ENCODE results near the gene RCC1.
A peak's percentile ranks its signal among the peaks of the same experiment; 100 is the strongest.

The RCC1 gene

DNA sequence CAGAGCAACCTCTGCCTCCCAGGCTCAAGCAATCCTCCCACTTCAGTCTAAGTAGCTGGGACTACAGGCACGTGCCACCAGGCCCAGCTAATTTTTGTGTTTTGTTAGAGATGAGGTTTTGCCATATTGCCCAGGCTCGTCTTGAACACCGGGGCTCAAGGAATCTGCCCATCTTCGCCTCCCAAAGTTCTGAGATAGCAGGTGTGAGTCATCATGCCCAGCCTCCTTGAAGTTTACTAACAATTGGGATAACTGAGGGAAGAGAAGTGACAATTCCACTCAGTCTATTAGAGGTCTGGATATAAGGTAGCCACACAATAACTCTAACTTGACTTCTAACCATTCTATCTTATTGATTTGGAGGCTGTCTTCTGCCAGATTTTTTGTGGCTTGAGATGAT is 6.3 kb upstream of the RCC1 start:
- Histone ChIP-seq H3K27me3 (ENCODE audit: insufficient read depth, low read depth, severe bottlenecking) (no peaks in the 10 kb centered on the region), H3K27ac (no peak overlapping the region), H3K9me3 (ENCODE audit: severe bottlenecking) (no peaks in the 10 kb centered on the region), H3K36me3 (peaks cover 19% of the 10 kb centered on the region), H3K4me3 (ENCODE audit: low read depth, low read length) (no peak overlapping the region)
- no peak for DNase-seq
- TF ChIP-seq, protein P1, sequence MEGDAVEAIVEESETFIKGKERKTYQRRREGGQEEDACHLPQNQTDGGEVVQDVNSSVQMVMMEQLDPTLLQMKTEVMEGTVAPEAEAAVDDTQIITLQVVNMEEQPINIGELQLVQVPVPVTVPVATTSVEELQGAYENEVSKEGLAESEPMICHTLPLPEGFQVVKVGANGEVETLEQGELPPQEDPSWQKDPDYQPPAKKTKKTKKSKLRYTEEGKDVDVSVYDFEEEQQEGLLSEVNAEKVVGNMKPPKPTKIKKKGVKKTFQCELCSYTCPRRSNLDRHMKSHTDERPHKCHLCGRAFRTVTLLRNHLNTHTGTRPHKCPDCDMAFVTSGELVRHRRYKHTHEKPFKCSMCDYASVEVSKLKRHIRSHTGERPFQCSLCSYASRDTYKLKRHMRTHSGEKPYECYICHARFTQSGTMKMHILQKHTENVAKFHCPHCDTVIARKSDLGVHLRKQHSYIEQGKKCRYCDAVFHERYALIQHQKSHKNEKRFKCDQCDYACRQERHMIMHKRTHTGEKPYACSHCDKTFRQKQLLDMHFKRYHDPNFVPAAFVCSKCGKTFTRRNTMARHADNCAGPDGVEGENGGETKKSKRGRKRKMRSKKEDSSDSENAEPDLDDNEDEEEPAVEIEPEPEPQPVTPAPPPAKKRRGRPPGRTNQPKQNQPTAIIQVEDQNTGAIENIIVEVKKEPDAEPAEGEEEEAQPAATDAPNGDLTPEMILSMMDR (IDR thresholded peaks at IDR 0.05; ENCODE audit: low read depth, low read length), result no peak

DNA sequence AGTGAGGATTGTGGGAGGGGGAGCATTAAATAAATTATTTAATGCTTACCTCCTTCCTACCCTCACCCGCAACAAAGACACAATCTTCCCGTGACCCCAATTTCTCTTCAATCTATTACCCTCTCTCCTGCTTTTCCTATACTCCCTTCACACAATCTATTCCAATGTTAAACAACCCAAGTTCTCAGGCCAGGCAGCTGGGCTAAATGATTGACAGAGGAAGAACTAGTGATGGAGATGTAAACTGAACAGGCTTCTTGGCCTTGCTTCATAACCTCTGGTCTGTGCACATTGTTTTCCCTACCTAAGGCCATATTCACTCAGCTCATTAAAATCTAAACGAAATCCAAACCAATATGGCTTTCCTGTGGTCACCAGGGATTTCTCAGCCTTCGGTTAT is 3.9 kb upstream of the RCC1 start:
- no peaks in the 10 kb centered on the region for H3K9me3 ChIP-seq (ENCODE audit: severe bottlenecking)
- DNase-seq, result no peak
- TF ChIP-seq, protein P1 (IDR thresholded peaks at IDR 0.05; ENCODE audit: low read depth, low read length), result no peak
- H3K27me3 ChIP-seq (ENCODE audit: insufficient read depth, low read depth, severe bottlenecking), result no peaks in the 10 kb centered on the region
- H3K36me3 ChIP-seq, result peaks cover 7% of the 10 kb centered on the region
- H3K27ac ChIP-seq, result no peak overlapping the region
- no peak overlapping the region for H3K4me3 ChIP-seq (ENCODE audit: low read depth, low read length)

DNA sequence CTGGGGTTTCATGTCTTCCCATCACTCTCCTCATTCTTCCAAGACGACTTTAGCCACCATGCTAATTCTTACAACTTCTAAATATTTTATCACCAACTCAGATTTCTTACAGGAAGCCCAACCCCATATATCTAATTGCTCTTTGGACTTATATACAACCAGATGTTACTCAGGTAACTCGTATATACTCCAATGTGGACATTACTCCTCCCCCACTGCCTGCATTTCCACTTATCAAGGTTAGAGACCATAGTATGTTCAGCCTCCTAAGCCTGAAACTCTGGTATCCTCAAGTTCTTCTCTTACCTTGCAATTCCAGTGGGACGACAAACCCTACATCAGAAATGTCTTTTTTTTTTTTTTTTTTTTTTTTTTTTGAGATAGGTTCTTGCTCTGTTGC is 2.7 kb upstream of the RCC1 start:
- no peak for DNase-seq
- Histone ChIP-seq H3K27me3 (ENCODE audit: insufficient read depth, low read depth, severe bottlenecking) (no peaks in the 10 kb centered on the region), H3K27ac (no peak overlapping the region), H3K9me3 (ENCODE audit: severe bottlenecking) (no peaks in the 10 kb centered on the region), H3K4me3 (ENCODE audit: low read depth, low read length) (no peak overlapping the region), H3K36me3 (peaks cover 14% of the 10 kb centered on the region)
- TF ChIP-seq, protein P1 (IDR thresholded peaks at IDR 0.05; ENCODE audit: low read depth, low read length), result no peak

DNA sequence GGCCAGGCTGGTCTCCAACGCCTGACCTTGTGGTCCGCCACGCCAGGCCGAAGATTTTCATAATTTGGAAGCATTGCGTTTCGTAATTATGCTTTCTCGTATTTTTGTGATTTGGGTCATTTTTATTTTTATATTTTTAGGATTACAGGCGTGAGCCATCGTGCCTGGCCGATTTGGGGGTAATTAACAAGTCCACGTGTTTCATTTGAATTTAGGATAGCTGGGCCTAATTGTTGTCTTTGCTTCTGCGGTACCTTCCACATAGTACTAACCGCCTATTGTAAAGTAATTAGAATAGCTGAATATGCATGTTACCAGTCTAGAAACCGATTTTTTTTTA is 1.0 kb downstream of the RCC1 start:
- no peak for DNase-seq
- peaks cover 45% of the 10 kb centered on the region for H3K36me3 ChIP-seq

DNA sequence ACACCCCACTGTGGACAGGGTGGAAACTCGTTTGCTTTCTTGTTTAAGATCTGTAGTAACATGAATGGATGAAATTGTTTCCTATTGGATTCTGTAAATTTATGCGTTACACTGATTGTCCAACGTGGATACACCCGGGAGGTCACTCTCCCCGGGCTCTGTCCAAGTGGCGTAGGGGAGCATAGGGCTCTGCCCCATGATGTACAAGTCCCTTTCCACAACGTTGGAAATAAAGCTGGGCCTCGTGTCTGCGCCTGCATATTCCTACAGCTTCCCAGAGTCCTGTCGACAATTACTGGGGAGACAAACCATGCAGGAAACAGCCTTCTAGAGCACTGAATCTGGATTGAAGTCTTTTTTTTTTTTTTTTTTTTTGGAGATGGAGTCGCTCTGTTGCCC is 1.4 kb downstream of the RCC1 start:
- no peak for DNase-seq
- H3K9me3 ChIP-seq (ENCODE audit: severe bottlenecking), result no peaks in the 10 kb centered on the region
- H3K27ac ChIP-seq, result peak overlapping the region; percentile 71; the same call in 1 of the 2 replicates
- TF ChIP-seq, protein P1 (IDR thresholded peaks at IDR 0.05; ENCODE audit: low read depth, low read length), result no peak
- peak overlapping the region; percentile 73 for H3K4me3 ChIP-seq (ENCODE audit: low read depth, low read length)
- H3K27me3 ChIP-seq (ENCODE audit: insufficient read depth, low read depth, severe bottlenecking), result no peaks in the 10 kb centered on the region
- H3K36me3 ChIP-seq, result peaks cover 48% of the 10 kb centered on the region

More for the DNA sequence above, 1.0 kb downstream of the RCC1 start:
- Histone ChIP-seq H3K4me3 (ENCODE audit: low read depth, low read length) (peak overlapping the region; percentile 73), H3K9me3 (ENCODE audit: severe bottlenecking) (no peaks in the 10 kb centered on the region), H3K27me3 (ENCODE audit: insufficient read depth, low read depth, severe bottlenecking) (no peaks in the 10 kb centered on the region), H3K27ac (peak overlapping the region; percentile 71; the same call in 1 of the 2 replicates)
- TF ChIP-seq, protein P1 (IDR thresholded peaks at IDR 0.05; ENCODE audit: low read depth, low read length), result no peak
